ENCODE results near the gene BCL7C. TPM values are rescaled to one million over a fixed set of nuclear protein-coding genes. Genes with fewer than 3 reads are reported as not detected.

The BCL7C gene
- total and polyA plus RNA-seq, 2 of the 13 experiments (the other 11 are each of a cell fraction or from before 2014, with no cell fraction given) = 17.7 to 33.8 TPM

DNA sequence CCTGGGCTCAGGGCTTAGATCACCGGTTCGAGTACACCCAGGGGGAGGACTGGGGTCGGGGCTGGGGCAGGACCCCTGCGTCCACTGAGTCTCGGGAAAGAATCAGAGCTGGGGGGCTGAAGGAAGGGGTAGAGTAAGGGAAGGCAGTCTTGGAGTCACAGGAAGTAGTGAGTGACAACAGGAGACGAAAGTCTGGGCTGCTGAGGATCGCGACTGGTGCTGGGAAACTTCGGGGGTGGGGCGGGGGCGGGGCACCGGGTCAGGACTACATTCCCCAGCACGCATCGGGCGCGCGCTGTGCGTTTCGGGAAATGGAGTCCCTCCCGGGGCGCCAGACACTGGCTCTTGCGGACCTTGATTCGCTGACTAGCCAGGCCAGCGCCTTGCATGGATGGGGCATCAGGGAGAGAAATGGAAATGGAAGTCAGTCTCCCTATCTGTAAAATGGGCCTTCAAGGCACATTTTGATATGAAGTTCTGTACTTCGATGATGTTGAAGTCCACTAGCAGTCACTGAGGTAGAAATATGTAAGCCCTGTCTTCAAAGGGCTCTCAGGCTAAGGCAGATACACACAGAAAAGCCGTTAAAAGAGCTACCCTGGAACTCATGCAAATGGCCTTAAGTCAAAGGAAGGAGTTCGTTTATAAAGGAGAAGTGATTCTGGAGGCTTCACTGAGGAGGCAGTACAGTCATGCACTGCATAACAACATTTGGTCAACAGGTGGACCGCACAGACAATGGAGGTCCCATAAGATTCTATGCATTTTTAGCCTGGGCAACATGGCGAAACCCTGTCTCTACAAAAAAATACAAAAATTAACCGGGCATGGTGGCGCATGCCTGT, 3.2 kb upstream of the BCL7C start (continued):
- TF ChIP-seq, protein P1, sequence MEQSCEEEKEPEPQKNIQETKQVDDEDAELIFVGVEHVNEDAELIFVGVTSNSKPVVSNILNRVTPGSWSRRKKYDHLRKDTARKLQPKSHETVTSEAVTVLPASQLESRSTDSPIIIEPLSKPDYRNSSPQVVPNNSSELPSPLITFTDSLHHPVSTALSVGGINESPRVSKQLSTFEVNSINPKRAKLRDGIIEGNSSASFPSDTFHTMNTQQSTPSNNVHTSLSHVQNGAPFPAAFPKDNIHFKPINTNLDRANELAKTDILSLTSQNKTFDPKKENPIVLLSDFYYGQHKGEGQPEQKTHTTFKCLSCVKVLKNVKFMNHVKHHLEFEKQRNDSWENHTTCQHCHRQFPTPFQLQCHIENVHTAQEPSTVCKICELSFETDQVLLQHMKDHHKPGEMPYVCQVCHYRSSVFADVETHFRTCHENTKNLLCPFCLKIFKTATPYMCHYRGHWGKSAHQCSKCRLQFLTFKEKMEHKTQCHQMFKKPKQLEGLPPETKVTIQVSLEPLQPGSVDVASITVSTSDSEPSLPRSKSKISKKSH (CRISPR knock-in tag; IDR thresholded peaks at IDR 0.05; ENCODE audit: borderline replicate concordance) = 0 out of 2 replicates have a peak, but pooled peaks have one; percentile 57
- TF ChIP-seq, protein P2, sequence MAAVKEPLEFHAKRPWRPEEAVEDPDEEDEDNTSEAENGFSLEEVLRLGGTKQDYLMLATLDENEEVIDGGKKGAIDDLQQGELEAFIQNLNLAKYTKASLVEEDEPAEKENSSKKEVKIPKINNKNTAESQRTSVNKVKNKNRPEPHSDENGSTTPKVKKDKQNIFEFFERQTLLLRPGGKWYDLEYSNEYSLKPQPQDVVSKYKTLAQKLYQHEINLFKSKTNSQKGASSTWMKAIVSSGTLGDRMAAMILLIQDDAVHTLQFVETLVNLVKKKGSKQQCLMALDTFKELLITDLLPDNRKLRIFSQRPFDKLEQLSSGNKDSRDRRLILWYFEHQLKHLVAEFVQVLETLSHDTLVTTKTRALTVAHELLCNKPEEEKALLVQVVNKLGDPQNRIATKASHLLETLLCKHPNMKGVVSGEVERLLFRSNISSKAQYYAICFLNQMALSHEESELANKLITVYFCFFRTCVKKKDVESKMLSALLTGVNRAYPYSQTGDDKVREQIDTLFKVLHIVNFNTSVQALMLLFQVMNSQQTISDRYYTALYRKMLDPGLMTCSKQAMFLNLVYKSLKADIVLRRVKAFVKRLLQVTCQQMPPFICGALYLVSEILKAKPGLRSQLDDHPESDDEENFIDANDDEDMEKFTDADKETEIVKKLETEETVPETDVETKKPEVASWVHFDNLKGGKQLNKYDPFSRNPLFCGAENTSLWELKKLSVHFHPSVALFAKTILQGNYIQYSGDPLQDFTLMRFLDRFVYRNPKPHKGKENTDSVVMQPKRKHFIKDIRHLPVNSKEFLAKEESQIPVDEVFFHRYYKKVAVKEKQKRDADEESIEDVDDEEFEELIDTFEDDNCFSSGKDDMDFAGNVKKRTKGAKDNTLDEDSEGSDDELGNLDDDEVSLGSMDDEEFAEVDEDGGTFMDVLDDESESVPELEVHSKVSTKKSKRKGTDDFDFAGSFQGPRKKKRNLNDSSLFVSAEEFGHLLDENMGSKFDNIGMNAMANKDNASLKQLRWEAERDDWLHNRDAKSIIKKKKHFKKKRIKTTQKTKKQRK (IDR thresholded peaks at IDR 0.05; ENCODE audit: low read length) = no peak
- no peak for TF ChIP-seq NBN (conservative IDR thresholded peaks at IDR 0.05)
- no peak for TF ChIP-seq SRSF9 (IDR thresholded peaks at IDR 0.05; ENCODE audit: borderline replicate concordance, insufficient read depth, low read depth, low read length, poor library complexity, severe bottlenecking)
- TF ChIP-seq ZNF7 (CRISPR knock-in tag; IDR thresholded peaks at IDR 0.05) = no peak
- peak; percentile 34; the same call in 1 of the 2 replicates for TF ChIP-seq ZFP36L1 (CRISPR knock-in tag; IDR thresholded peaks at IDR 0.05)
- TF ChIP-seq, protein P3, sequence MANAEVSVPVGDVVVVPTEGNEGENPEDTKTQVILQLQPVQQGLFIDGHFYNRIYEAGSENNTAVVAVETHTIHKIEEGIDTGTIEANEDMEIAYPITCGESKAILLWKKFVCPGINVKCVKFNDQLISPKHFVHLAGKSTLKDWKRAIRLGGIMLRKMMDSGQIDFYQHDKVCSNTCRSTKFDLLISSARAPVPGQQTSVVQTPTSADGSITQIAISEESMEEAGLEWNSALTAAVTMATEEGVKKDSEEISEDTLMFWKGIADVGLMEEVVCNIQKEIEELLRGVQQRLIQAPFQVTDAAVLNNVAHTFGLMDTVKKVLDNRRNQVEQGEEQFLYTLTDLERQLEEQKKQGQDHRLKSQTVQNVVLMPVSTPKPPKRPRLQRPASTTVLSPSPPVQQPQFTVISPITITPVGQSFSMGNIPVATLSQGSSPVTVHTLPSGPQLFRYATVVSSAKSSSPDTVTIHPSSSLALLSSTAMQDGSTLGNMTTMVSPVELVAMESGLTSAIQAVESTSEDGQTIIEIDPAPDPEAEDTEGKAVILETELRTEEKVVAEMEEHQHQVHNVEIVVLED (CRISPR knock-in tag; IDR thresholded peaks at IDR 0.05; ENCODE audit: borderline replicate concordance) = peak; percentile 38; the same call in 1 of the 2 replicates
- TF ChIP-seq, protein P4, sequence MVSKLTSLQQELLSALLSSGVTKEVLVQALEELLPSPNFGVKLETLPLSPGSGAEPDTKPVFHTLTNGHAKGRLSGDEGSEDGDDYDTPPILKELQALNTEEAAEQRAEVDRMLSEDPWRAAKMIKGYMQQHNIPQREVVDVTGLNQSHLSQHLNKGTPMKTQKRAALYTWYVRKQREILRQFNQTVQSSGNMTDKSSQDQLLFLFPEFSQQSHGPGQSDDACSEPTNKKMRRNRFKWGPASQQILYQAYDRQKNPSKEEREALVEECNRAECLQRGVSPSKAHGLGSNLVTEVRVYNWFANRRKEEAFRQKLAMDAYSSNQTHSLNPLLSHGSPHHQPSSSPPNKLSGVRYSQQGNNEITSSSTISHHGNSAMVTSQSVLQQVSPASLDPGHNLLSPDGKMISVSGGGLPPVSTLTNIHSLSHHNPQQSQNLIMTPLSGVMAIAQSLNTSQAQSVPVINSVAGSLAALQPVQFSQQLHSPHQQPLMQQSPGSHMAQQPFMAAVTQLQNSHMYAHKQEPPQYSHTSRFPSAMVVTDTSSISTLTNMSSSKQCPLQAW (CRISPR knock-in tag; IDR thresholded peaks at IDR 0.05) = peak; percentile 27; the same call in 1 of the 2 replicates
- TF ChIP-seq, protein P5, sequence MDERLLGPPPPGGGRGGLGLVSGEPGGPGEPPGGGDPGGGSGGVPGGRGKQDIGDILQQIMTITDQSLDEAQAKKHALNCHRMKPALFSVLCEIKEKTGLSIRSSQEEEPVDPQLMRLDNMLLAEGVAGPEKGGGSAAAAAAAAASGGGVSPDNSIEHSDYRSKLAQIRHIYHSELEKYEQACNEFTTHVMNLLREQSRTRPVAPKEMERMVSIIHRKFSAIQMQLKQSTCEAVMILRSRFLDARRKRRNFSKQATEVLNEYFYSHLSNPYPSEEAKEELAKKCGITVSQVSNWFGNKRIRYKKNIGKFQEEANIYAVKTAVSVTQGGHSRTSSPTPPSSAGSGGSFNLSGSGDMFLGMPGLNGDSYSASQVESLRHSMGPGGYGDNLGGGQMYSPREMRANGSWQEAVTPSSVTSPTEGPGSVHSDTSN (CRISPR knock-in tag; IDR thresholded peaks at IDR 0.05) = no peak
- TF ChIP-seq ZNF10 (CRISPR knock-in tag; IDR thresholded peaks at IDR 0.05; ENCODE audit: borderline replicate concordance, low read depth) = no peak
- TF ChIP-seq, protein P6, sequence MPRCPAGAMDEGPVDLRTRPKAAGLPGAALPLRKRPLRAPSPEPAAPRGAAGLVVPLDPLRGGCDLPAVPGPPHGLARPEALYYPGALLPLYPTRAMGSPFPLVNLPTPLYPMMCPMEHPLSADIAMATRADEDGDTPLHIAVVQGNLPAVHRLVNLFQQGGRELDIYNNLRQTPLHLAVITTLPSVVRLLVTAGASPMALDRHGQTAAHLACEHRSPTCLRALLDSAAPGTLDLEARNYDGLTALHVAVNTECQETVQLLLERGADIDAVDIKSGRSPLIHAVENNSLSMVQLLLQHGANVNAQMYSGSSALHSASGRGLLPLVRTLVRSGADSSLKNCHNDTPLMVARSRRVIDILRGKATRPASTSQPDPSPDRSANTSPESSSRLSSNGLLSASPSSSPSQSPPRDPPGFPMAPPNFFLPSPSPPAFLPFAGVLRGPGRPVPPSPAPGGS (CRISPR knock-in tag; IDR thresholded peaks at IDR 0.05) = no peak
- no peak for TF ChIP-seq TCF7 (IDR thresholded peaks at IDR 0.05; ENCODE audit: low read depth)
- TF ChIP-seq, protein P7, sequence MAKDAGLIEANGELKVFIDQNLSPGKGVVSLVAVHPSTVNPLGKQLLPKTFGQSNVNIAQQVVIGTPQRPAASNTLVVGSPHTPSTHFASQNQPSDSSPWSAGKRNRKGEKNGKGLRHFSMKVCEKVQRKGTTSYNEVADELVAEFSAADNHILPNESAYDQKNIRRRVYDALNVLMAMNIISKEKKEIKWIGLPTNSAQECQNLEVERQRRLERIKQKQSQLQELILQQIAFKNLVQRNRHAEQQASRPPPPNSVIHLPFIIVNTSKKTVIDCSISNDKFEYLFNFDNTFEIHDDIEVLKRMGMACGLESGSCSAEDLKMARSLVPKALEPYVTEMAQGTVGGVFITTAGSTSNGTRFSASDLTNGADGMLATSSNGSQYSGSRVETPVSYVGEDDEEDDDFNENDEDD (CRISPR knock-in tag; IDR thresholded peaks at IDR 0.05; ENCODE audit: borderline replicate concordance) = no peak; the same call in 1 of the 2 replicates

Data from HepG2 (cell line).